DND-41 (cell line): ENCODE measurements around the gene KRT9.
"Not testable (repeated sequence)": the region's sequence is repeated elsewhere in the genome, so short reads cannot be mapped to it uniquely, and the experiment has no call there.

Experiments used
- ATAC-seq: fragments of 200-7000 bp; cut with Tn5 transposase; 3 replicates; pipeline ENCODE4 v1.9.1; 2021; ENCODE audit warnings: low read depth; ENCODE audit not compliant: insufficient read depth
- DNase-seq: peaks from one replicate; pipeline ENCODE4 v3.0.0-alpha.2; 2020
- H2AFZ ChIP-seq: 2 replicates; pipeline ENCODE4 v1.6.0; 2012; ENCODE audit warnings: low read depth, low read length
- H3K27ac ChIP-seq: 2 replicates; pipeline ENCODE4 v1.5.1; 2012; ENCODE audit warnings: low read length, inconsistent platforms
- H3K27me3 ChIP-seq: fragments of 200-600 bp; sonication (generic); 2 replicates; pipeline ENCODE4 v1.6.0; 2012; ENCODE audit warnings: low read length, mild to moderate bottlenecking, inconsistent platforms; ENCODE audit not compliant: insufficient read depth, poor library complexity
- H3K36me3 ChIP-seq: 2 replicates; pipeline ENCODE4 v1.5.1; 2012; ENCODE audit warnings: low read length, inconsistent platforms; ENCODE audit not compliant: insufficient read depth
- H3K4me1 ChIP-seq: 2 replicates; pipeline ENCODE4 v1.5.1; 2012; ENCODE audit warnings: mild to moderate bottlenecking, low read length; ENCODE audit not compliant: insufficient read depth
- H3K4me2 ChIP-seq: 2 replicates; pipeline ENCODE4 v1.6.0; 2012; ENCODE audit warnings: mild to moderate bottlenecking, moderate library complexity, low read length, inconsistent platforms; ENCODE audit not compliant: insufficient read depth
- H3K4me3 ChIP-seq, 2 experiments: fragments of 200-600 bp in 1 of 2; shearing (Covaris generic) in 1 of 2; 2 replicates each; pipeline ENCODE4 v1.5.1; 2012 to 2016; ENCODE audit warnings: inconsistent platforms in 2 of 2, low read length in 2 of 2, mild to moderate bottlenecking in 2 of 2, low read depth in 1 of 2, moderate library complexity in 1 of 2
- H3K79me2 ChIP-seq: 2 replicates; pipeline ENCODE4 v1.6.0; 2012; ENCODE audit warnings: low read length, inconsistent platforms; ENCODE audit not compliant: insufficient read depth
- H3K9ac ChIP-seq: 2 replicates; pipeline ENCODE4 v1.6.0; 2012; ENCODE audit warnings: low read depth, mild to moderate bottlenecking, inconsistent platforms, low read length, moderate library complexity
- H3K9me3 ChIP-seq: 2 replicates; pipeline ENCODE4 v1.5.1; 2012; ENCODE audit warnings: low read length, moderate library complexity, mild to moderate bottlenecking, inconsistent platforms; ENCODE audit not compliant: insufficient read depth, severe bottlenecking
- H4K20me1 ChIP-seq: 2 replicates; pipeline ENCODE4 v1.6.0; 2012; ENCODE audit warnings: low read length; ENCODE audit not compliant: insufficient read depth
- EZH2 ChIP-seq: IDR thresholded peaks from 3 replicates; pipeline ENCODE4 v1.6.1; 2012; ENCODE audit warnings: borderline replicate concordance, low read depth, mild to moderate bottlenecking, moderate library complexity, low read length, inconsistent platforms; ENCODE audit not compliant: severe bottlenecking
- TF ChIP-seq, protein P1 (sequence below): IDR thresholded peaks from 2 replicates; pipeline ENCODE4 v1.5.1; 2012; ENCODE audit warnings: borderline replicate concordance, low read length, moderate library complexity, mild to moderate bottlenecking; ENCODE audit not compliant: poor library complexity, severe bottlenecking; ENCODE audit errors: extremely low read depth

KRT9 gene

DNA sequence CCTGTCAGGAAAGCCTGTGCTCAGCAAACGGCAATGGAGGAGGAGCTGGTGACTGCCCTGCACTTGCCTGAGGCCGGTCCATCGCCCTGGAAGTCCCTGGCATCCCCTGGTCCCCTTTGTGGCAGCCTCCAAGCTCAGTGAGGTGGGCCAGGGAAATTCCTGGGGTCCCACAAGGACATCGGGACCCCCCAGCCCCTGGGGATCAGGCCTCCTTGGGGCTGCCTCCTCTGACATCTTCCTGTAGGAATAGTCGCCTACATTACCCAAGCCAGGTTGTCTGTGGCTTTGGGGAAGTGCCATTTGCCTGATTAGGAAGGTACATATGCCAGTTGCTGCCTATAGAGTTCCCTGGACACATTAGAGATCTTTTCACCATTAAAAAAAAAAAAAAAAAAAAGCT lies 7.1 kb upstream of the KRT9 start:
- H3K9me3 ChIP-seq: no peaks in the 10 kb centered on the region
- no peaks in the 10 kb centered on the region for H3K79me2 ChIP-seq
- TF ChIP-seq, protein P1, sequence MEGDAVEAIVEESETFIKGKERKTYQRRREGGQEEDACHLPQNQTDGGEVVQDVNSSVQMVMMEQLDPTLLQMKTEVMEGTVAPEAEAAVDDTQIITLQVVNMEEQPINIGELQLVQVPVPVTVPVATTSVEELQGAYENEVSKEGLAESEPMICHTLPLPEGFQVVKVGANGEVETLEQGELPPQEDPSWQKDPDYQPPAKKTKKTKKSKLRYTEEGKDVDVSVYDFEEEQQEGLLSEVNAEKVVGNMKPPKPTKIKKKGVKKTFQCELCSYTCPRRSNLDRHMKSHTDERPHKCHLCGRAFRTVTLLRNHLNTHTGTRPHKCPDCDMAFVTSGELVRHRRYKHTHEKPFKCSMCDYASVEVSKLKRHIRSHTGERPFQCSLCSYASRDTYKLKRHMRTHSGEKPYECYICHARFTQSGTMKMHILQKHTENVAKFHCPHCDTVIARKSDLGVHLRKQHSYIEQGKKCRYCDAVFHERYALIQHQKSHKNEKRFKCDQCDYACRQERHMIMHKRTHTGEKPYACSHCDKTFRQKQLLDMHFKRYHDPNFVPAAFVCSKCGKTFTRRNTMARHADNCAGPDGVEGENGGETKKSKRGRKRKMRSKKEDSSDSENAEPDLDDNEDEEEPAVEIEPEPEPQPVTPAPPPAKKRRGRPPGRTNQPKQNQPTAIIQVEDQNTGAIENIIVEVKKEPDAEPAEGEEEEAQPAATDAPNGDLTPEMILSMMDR: no peak
- no peak for TF ChIP-seq EZH2
- no peaks in the 10 kb centered on the region for H3K4me1 ChIP-seq
- no peak overlapping the region for H3K27ac ChIP-seq
- ATAC-seq (no peak), DNase-seq (no peak)
- H3K27me3 ChIP-seq: peaks cover 4% of the 10 kb centered on the region
- H3K9ac ChIP-seq: no peak overlapping the region
- no peaks in the 10 kb centered on the region for H3K36me3 ChIP-seq
- H3K4me3 ChIP-seq: no peak overlapping the region
- no peak overlapping the region for H2AFZ ChIP-seq
- no peak overlapping the region for H3K4me2 ChIP-seq
- H4K20me1 ChIP-seq: 0 out of 2 replicates have a peak, but pooled peaks cover 3% of the 10 kb centered on the region

DNA sequence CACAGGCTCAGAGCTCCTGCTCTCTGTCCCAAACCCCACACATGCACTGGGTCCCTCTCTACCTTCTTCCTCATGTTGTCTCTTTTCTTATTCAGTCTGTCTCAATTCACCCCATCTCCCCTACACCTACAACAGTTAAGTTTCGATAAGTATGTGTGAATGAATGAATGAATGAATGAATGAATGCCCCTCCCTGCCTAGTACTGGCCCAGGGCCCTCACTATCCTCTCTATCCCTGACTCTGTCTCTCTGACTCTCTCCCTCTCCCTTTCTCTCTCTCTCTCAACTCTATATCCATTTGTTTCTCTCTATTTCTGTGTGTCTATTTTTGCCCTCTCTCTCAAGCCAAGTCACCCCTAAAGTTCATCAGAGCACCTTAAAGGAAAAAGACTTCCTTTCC lies 6.7 kb upstream of the KRT9 start:
- Histone ChIP-seq H2AFZ (no peak overlapping the region), H3K9ac (no peak overlapping the region), H3K36me3 (no peaks in the 10 kb centered on the region), H3K4me1 (no peaks in the 10 kb centered on the region), H3K4me3 (no peak overlapping the region), H3K27ac (no peak overlapping the region), H4K20me1 (0 out of 2 replicates have a peak, but pooled peaks cover 3% of the 10 kb centered on the region), H3K79me2 (no peaks in the 10 kb centered on the region), H3K9me3 (no peaks in the 10 kb centered on the region), H3K4me2 (no peak overlapping the region), H3K27me3 (peaks cover 4% of the 10 kb centered on the region)
- DNase-seq: no peak
- TF ChIP-seq, protein P1: no peak
- TF ChIP-seq EZH2: no peak
- ATAC-seq: no peak

DNA sequence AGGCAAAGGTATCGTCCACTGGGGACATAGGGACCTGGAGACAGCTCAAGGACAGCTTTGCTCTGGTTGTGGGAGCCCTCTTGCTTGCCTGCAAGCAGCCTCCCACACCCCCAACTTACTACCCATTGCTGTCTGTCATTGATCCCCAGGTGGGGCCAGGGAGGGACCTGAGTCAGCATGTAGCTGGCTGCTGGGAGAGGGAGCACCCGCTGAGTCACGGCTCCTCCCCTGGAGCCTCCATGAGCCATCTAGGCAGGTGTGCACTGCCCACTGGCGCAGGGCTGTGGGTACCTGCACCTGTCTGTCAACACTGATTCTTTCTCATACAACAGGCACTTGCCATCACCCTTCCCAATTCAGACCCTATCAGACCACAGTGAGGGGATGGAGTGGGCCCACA lies 4.9 kb upstream of the KRT9 start:
- H3K4me3 ChIP-seq, H3K36me3 ChIP-seq, ATAC-seq, DNase-seq, H4K20me1 ChIP-seq, H3K9me3 ChIP-seq, H3K27ac ChIP-seq, H3K4me1 ChIP-seq, H3K9ac ChIP-seq, H3K27me3 ChIP-seq, H3K79me2 ChIP-seq, H2AFZ ChIP-seq, H3K4me2 ChIP-seq: not testable (repeated sequence)

DNA sequence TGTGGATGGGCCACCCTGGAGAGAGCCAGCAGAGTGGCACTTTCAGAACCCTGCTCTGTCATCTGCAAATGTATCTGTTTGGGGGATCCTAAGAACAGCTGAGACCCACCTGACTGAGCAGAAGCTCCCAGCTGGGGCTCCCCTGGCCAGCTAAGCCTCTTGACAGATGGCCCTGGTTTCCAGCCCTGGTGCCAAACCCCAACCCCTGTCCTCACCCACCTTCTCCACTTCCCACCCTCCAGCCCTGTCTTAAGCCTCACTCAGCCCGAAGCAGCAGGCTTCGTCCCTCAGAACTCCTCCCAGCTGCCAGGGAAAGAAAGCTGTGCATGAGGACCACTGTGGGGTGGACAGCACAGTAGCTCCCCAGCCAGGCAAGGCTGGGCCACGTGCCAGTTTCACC lies 3.5 kb upstream of the KRT9 start:
- no peaks in the 10 kb centered on the region for H3K9me3 ChIP-seq
- peaks cover 4% of the 10 kb centered on the region for H3K27me3 ChIP-seq
- no peak overlapping the region for H3K4me3 ChIP-seq
- no peak for ATAC-seq
- no peaks in the 10 kb centered on the region for H3K36me3 ChIP-seq
- H3K4me2 ChIP-seq: no peak overlapping the region
- no peak overlapping the region for H2AFZ ChIP-seq
- H3K79me2 ChIP-seq: no peaks in the 10 kb centered on the region
- DNase-seq: no peak
- H3K4me1 ChIP-seq: no peaks in the 10 kb centered on the region
- H3K9ac ChIP-seq: no peak overlapping the region
- H4K20me1 ChIP-seq: no peaks in the 10 kb centered on the region
- no peak overlapping the region for H3K27ac ChIP-seq
- TF ChIP-seq EZH2: no peak
- TF ChIP-seq, protein P1: no peak
